Transverse colon (tissue), 4 donors: ENCODE data around the gene TMPO.

Source experiments
- CTCF ChIP-seq, 5 experiments: fragments of 200-600 bp in 3 of 5; fragments of 450-650 bp in 2 of 5; sonication (generic) in 3 of 5; IDR thresholded peaks; 1 replicate in 2 of 5; 2 replicates in 3 of 5; pipeline ENCODE4 v1.5.1; 2016 to 2017; ENCODE audit warnings: antibody characterized with exemption in 5 of 5, inconsistent platforms in 3 of 5, mild to moderate bottlenecking in 2 of 5, moderate library complexity in 1 of 5
- EP300 ChIP-seq: sonication (generic); formaldehyde crosslinking; IDR thresholded peaks from one replicate; pipeline ENCODE4 v1.6.1; 2017; ENCODE audit warnings: antibody characterized with exemption, low read depth
- POLR2A ChIP-seq: fragments of 450-650 bp; IDR thresholded peaks from one replicate; pipeline ENCODE4 v1.6.1; 2016; ENCODE audit warnings: antibody characterized with exemption, mild to moderate bottlenecking, moderate library complexity
- POLR2AphosphoS5 ChIP-seq, 3 donors: sonication (generic); formaldehyde crosslinking; IDR thresholded peaks; one replicate each; pipeline ENCODE4 v1.6.1; 2016; ENCODE audit warnings: antibody characterized with exemption in 3 of 3

- no peak for TF ChIP-seq CTCF (IDR thresholded peaks at IDR 0.05)
- no peak for TF ChIP-seq POLR2AphosphoS5 (IDR thresholded peaks at IDR 0.05)
- no peak for TF ChIP-seq POLR2A
- TF ChIP-seq EP300, result no peak
Measured at GRCh38 chr12:98533723-98534251, 18.4 kb downstream of the TMPO start.
